GM12873 (cell line): Measurements from ENCODE around the gene ID1.

ENCODE experiments used
- TF ChIP-seq, protein P1 (sequence below): IDR thresholded peaks from 2 replicates; pipeline ENCODE4 v1.5.1; 2012; ENCODE audit warnings: low read depth, mild to moderate bottlenecking, moderate library complexity, low read length, control low read depth; ENCODE audit not compliant: insufficient read depth; ENCODE audit errors: missing control alignments

The ID1 gene

DNA sequence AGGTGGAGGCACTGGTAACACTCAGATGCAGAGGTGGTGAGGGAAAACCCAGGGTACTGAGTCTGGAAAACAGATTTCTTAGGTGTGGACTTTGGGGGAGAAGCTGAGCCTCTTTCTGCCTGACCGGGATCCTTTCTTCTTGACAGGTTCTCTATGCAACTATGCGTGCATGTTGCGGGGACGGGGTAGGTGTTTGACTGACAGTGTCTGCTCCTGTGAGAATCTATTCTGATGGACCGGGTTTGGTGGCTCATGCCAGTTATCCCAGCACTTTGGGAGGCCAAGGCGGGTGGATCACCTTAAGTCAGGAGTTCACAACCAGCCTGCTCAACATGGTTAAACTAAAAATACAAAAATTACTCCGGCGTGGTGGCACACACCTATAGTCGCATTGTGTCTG is 27.9 kb upstream of the ID1 start:
- TF ChIP-seq, protein P1, sequence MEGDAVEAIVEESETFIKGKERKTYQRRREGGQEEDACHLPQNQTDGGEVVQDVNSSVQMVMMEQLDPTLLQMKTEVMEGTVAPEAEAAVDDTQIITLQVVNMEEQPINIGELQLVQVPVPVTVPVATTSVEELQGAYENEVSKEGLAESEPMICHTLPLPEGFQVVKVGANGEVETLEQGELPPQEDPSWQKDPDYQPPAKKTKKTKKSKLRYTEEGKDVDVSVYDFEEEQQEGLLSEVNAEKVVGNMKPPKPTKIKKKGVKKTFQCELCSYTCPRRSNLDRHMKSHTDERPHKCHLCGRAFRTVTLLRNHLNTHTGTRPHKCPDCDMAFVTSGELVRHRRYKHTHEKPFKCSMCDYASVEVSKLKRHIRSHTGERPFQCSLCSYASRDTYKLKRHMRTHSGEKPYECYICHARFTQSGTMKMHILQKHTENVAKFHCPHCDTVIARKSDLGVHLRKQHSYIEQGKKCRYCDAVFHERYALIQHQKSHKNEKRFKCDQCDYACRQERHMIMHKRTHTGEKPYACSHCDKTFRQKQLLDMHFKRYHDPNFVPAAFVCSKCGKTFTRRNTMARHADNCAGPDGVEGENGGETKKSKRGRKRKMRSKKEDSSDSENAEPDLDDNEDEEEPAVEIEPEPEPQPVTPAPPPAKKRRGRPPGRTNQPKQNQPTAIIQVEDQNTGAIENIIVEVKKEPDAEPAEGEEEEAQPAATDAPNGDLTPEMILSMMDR = no peak

DNA sequence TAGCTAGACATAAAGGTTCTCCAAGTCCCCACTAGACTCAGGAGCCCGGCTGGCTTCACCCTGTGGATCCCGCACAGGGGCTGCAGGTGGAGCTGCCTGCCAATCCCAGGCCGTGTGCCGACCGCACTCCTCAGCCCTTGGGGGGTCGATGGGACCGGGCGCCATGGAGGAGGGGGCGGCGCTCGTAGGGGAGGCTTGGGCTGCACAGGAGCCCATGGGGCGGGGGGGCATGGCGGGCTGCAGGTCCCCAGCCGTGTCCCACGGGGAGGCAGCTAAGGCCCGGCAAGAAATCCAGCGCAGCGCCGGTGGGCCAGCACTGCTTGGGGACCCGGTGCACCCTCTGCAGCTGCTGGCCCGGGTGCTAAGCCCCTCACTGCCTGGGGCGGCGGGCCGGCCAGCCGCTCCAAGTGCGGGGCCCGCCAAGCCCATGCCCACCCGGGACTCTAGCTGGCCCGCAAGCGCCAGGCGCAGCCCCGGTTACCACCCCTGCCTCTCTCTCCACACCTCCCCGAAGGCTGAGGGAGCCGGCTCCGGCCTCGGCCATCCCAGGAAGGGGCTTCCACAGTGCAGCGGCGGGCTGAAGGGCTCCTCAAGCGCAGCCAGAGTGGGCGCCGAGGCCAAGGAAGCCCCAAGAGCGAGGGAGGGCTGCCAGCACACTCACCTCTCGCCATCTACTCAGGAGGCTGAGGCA is 26.5 kb upstream of the ID1 start:
- TF ChIP-seq, protein P1 = no peak

DNA sequence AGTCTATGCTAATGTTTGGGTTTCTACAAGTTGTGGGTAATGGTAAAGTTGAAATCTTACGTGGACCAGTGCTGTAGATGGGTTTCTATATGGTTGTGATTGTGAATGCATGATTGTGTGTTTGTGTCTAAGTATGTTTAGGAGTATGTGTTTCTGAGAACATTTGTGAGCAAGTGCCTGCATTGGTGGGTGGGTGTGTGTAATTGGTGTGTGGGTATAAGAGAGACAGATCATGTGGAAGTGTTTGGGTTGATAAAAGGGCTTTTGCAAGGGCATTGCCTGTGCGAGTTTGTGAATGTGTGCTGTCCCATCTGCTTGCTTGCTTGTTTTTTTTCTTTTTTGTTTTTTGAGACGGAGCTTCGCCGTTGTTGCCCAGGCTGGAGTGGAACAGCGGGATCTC is 25.8 kb upstream of the ID1 start:
- TF ChIP-seq, protein P1 = no peak

DNA sequence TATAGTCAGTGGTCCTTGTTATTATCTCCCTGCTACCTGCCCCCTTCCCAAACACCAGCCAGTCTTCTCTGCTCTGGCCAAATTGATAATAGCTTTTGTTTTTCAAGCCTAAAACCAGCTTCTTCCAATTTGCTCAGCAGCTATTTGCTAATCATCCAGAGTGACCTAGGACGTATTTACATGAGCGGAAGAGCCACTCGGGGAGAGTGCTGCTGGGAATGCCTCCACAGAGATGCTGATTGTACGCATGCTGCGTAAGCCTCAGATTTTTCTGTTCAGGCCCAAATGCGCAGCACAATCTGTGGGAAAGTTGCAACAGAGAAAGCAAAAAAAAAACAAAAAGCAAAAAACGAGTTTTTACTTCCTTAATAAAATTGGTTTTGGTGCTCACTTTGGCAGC is 24.4 kb upstream of the ID1 start:
- TF ChIP-seq, protein P1 = no peak

DNA sequence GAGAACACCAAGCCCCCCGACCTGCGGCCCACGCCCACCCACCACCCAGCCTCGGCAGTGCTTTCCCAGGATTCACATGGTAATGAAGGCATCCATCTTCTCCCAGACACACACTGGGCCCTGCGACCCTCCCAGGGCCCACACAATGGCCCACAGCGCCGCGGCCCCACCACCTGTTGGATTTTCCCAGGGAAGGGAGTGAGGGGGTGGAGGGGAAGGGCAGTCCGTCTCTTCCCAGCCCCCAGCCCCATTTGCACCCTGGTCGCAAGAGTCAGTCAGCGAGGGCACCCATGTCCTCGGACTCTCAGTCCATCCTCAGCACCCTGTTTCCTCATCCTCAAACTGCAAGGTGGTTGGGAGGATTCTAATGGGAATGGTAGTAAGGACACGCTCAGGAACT is 23.7 kb upstream of the ID1 start:
- TF ChIP-seq, protein P1 = no peak

DNA sequence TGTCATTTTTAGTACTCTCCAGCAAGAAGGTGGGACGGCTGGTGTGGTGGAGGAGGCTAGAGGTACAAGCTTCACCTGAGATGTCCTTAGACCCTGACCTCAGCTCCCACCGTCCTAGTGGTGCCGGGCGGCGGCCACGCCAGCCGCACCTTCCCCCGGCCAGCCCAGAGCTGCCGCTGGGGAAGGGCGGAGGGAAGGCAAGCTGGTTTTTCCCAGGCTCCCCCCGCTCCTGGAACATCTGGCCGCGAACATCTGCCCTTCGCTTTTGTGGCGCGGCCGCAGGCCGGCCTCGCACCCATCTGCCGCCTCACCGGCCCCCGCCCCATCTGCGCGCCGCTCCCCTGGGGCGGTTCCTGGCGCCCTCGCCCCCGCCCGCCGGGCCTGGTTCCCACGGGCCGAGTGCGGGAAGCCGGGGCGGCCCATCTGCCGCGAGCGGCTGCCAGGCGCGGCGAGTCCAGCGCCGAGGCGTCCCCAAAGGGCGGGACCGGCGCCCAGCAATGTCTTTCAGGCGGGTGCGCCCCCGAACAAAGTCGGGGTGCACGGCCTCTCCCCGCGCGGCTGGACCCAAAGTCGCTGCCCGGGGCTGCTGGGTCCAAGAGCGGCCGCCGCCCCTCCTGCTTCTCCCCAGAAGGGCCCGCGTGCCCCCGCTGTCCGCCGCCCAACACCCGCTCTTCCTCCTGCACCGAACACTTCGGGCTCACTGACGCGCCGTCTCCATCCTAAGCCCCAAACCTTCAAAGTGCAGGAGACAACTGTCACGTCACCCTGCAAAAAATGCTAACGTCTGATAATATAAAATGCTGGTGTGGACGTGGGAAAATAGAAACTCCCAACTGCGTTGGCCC is 17.3 kb upstream of the ID1 start:
- TF ChIP-seq, protein P1 = no peak

DNA sequence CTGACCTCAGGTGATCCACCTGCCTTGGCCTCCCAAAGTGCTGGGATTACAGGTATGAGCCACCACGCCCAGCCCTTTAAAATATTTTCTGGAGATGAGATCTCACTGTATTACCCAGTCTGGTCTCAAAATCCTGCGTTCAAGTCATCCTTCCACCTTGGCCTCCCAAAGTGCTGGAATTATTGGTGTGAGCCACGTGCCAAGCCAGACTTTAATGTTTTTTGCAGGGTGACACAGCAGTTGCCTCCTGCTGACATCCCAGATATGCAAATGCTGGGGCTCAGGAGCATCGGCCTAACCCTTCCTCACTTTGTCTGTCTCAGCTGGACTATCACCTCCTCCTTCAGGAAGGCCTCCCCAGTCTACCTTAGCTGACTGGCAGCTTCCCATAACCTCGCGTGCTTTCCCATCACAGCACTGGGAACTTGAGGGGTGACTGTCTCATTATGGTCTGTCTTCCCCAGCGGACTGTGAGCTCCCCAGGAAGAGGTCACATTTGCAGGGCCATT is 14.3 kb upstream of the ID1 start:
- TF ChIP-seq, protein P1 = no peak
